ENCODE data around the gene SLAMF6. TPM values are rescaled to one million over a fixed set of nuclear protein-coding genes. Genes with fewer than 3 reads are reported as not detected.

SLAMF6 gene
- total RNA-seq, 4 donors from 2014 or later = 0.49 to 1.2 (median 0.62) TPM; not detected in 1

- no peak overlapping the region for H3K27ac ChIP-seq
- no peak for ATAC-seq
- no peaks in the 10 kb centered on the region for H3K36me3 ChIP-seq
- H3K4me1 ChIP-seq = no peaks in the 10 kb centered on the region
- WGBS, 2 donors (ENCODE audit: low coverage in 1 of 2) = 72 to 78% methylated on average over 6 to 7 of the region's 7 CpGs
- TF ChIP-seq POLR2AphosphoS5 (IDR thresholded peaks at IDR 0.05) = no peak
- TF ChIP-seq CTCF (IDR thresholded peaks at IDR 0.05) = no peak
- no peak for TF ChIP-seq EP300 (IDR thresholded peaks at IDR 0.05)
- TF ChIP-seq POLR2A (IDR thresholded peaks at IDR 0.05) = no peak
- no peaks in the 10 kb centered on the region for H3K9me3 ChIP-seq
- H3K27me3 ChIP-seq = no peaks in the 10 kb centered on the region
- H3K4me3 ChIP-seq = no peak overlapping the region
These were observed 71.8 kb downstream of the SLAMF6 start for GRCh38 chr1:160451119-160451858.

DNA sequence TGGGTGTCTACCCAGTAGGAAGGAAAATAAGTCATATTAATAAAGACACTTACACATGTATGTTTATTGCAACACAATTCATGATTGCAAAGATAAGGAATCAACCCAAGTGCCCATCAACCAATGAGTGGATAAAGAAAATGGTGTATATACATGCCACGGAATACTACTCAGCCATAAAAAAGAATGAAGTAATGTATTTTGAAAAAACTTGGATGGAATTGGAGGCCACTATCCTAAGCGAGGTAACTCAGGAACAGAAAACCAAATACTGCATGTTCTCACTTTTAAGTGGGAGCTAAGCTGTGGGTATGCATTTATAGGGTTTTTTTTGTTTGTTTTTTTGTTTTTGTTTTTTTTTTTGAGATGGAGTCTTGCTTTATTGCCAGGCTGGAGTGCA, 73.6 kb downstream of the SLAMF6 start:
- Histone ChIP-seq H3K4me1 (no peaks in the 10 kb centered on the region), H3K36me3 (no peaks in the 10 kb centered on the region), H3K27me3 (no peaks in the 10 kb centered on the region), H3K9me3 (no peaks in the 10 kb centered on the region), H3K4me3 (no peak overlapping the region), H3K27ac (no peak overlapping the region)
- 82 to 91% methylated on average over 2 of the region's 2 CpGs for WGBS, 2 donors (ENCODE audit: low coverage in 1 of 2)
- no peak for ATAC-seq
- no peak for TF ChIP-seq EP300 (IDR thresholded peaks at IDR 0.05)
- no peak for TF ChIP-seq CTCF (IDR thresholded peaks at IDR 0.05)
- TF ChIP-seq POLR2AphosphoS5 (IDR thresholded peaks at IDR 0.05) = no peak
- TF ChIP-seq POLR2A (IDR thresholded peaks at IDR 0.05) = no peak

DNA sequence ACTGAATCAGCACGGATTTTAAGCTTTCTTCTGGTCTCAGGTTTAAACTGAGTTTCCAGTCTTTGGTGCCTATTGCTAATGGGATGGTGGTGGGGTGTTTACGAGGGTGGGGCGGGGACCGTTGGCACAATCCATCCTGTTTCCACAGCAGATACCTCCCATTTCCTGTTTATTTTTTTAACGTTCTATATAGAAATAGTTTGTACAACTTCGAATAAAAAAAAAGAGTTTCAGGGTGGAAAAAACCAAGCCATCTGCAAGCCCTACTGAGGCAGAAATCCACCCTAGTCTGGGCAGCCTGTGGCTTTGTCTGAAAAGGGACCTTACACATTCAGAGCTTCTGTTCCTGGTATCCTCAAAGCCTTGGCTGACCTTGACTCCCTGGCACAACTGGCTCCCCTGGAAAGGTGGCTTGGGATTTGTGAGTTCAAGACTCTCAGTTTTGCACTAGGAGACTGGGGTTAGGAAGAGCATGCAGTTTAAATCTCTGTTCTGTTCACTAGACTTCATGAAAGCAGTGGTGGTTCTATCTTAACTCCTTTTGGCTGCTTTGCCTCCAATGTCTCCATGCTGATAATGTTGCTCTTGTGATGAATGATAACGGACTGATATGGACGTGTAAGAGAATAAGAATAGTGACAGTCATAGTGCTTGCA, 76.0 kb downstream of the SLAMF6 start:
- H3K4me3 ChIP-seq = no peak overlapping the region
- no peak overlapping the region for H3K27ac ChIP-seq
- ATAC-seq = no peak
- no peaks in the 10 kb centered on the region for H3K4me1 ChIP-seq
- TF ChIP-seq EP300 (IDR thresholded peaks at IDR 0.05) (no peak), CTCF (IDR thresholded peaks at IDR 0.05) (no peak), POLR2A (IDR thresholded peaks at IDR 0.05) (no peak), POLR2AphosphoS5 (IDR thresholded peaks at IDR 0.05) (no peak)
- no peaks in the 10 kb centered on the region for H3K36me3 ChIP-seq
- H3K27me3 ChIP-seq = no peaks in the 10 kb centered on the region
- no peaks in the 10 kb centered on the region for H3K9me3 ChIP-seq
- 51 to 64% methylated on average over 2 to 8 of the region's 8 CpGs for WGBS, 2 donors (ENCODE audit: low coverage in 1 of 2)

DNA sequence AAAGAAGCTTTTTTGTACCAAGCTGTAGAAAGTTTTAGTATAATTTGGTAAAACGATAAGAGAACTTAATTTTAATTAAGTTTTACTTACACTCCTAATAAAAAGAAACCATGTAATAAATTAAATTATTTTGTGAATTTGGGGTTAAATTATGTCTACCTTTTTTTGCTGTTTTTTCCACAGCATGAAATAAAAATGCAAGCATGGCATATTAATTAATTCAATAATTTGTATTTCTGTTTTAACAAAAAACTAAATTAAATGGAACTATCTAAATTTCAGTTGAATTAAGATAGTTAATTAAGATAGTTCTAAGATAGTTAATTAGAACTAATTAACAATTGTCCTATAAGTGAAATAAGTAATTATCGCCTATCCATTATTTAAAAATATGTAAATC, 83.3 kb downstream of the SLAMF6 start:
- WGBS, 2 donors (ENCODE audit: low coverage in 1 of 2) = 68 to 73% methylated on average over 2 of the region's 2 CpGs

More for the DNA sequence above, 83.3 kb downstream of the SLAMF6 start:
- TF ChIP-seq CTCF (IDR thresholded peaks at IDR 0.05) = no peak
- no peak for TF ChIP-seq POLR2A (IDR thresholded peaks at IDR 0.05)
- TF ChIP-seq EP300 (IDR thresholded peaks at IDR 0.05) = no peak
- ATAC-seq = no peak
- Histone ChIP-seq H3K9me3 (no peaks in the 10 kb centered on the region), H3K4me1 (no peaks in the 10 kb centered on the region), H3K27ac (no peak overlapping the region), H3K27me3 (no peaks in the 10 kb centered on the region), H3K4me3 (no peak overlapping the region), H3K36me3 (no peaks in the 10 kb centered on the region)
